ENCODE results near the gene FAR1. TPM values are rescaled to one million over a fixed set of nuclear protein-coding genes. Genes with fewer than 3 reads are reported as not detected.
"Not testable (repeated sequence)": the region's sequence is repeated elsewhere in the genome, so short reads cannot be mapped to it uniquely, and the experiment has no call there.

The FAR1 gene
- total and polyA plus RNA-seq, 11 donors, result 10.9 to 50.2 (median 30.7) TPM

DNA sequence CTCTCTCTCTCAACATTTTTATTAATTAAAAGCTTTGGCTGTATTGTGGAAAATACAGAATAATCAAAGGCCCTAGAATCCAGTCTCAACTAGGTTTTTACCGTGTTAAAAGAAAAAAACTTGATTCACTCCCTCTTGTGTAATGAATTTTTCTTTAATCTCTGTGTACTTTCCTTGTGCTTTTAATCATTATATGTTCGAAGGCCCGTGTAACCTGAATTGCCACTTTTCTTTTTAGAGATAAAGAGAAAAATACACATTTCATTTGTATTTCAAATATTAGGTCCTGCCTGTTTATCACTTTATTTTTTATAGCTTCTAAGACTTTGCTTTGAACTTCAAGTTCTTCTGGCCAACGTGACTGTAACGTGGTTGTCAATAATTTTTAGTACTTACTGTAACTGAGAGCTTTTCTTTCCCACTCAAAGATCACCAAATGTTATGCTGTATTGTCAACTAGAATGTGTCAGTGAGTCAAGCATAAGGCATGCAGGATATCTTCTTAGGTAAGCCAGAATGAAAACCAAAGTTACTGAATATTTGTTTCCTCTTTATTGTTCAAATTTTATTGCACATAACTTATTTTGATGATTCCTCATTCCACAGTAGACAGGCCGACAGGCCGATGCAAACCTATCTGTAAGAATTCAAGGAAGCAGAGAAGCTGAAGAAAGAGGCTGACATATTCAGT lies 23.3 kb upstream of the FAR1 start:
- intact Hi-C loops (cut with DNase I), result no loop called here
- no peak for ATAC-seq

DNA sequence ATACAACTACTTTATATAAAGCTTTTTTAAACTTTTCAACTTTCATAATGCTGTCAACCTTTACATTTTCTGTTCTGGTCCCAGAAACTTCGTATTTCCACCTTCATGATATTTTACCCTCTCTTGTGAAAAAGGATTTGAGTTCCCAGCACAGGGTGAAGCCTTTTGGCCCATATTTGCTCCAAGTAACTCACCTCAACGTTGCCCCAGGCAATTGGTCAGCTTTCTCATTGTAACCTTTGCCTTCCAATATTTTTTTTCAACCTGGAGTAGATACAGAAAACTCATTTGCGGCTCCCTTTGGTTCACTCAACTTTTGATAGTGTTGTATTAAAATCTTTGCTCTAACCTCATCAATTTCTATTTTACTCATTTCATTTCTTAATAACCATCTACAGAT lies 21.1 kb upstream of the FAR1 start:
- WGBS, 4 donors, result 69 to 78% (median 74%) methylated on average over 3 of the region's 3 CpGs
- DNase-seq, result no peak
- H3K36me3 ChIP-seq, result no peaks in the 10 kb centered on the region

More for the DNA sequence above, 23.3 kb upstream of the FAR1 start:
- Histone ChIP-seq H3K27me3 (peaks cover 0 to 19% (median 0%) of the 10 kb centered on the region in 9 donors), H3K4me1 (no peaks in the 10 kb centered on the region), H3K36me3 (no peaks in the 10 kb centered on the region), H3K27ac (no peak overlapping the region), H3K9me3 (no peaks in the 10 kb centered on the region), H3K4me3 (no peak overlapping the region)
- TF ChIP-seq POLR2A (IDR thresholded peaks at IDR 0.05), result no peak
- TF ChIP-seq, protein P1, sequence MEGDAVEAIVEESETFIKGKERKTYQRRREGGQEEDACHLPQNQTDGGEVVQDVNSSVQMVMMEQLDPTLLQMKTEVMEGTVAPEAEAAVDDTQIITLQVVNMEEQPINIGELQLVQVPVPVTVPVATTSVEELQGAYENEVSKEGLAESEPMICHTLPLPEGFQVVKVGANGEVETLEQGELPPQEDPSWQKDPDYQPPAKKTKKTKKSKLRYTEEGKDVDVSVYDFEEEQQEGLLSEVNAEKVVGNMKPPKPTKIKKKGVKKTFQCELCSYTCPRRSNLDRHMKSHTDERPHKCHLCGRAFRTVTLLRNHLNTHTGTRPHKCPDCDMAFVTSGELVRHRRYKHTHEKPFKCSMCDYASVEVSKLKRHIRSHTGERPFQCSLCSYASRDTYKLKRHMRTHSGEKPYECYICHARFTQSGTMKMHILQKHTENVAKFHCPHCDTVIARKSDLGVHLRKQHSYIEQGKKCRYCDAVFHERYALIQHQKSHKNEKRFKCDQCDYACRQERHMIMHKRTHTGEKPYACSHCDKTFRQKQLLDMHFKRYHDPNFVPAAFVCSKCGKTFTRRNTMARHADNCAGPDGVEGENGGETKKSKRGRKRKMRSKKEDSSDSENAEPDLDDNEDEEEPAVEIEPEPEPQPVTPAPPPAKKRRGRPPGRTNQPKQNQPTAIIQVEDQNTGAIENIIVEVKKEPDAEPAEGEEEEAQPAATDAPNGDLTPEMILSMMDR (IDR thresholded peaks at IDR 0.05), result no peak
- WGBS, 4 donors, result 83 to 86% (median 85%) methylated on average over 7 of the region's 7 CpGs
- DNase-seq, result no peak

DNA sequence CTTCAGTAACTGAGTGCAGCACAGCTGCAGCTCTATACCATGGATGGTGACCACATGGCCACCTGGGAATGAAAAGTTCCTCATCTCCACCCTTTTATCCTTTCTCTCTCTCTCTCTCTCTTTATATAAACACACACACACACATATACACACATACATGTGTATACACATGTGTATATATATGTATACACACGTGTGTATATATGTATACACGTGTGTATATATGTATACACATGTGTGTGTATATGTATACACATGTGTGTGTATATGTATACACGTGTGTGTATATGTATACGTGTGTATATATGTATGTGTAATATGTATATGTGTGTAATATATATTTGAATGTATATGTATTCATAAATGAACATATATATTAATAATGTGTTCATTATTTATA lies 18.8 kb upstream of the FAR1 start:
- ATAC-seq (no peak), DNase-seq (no peak)
- Histone ChIP-seq H3K4me1 (no peaks in the 10 kb centered on the region), H3K4me3 (no peak overlapping the region), H3K27me3 (peaks cover 0 to 7% (median 0%) of the 10 kb centered on the region in 9 donors), H3K27ac (no peak overlapping the region), H3K9me3 (no peaks in the 10 kb centered on the region), H3K36me3 (no peaks in the 10 kb centered on the region)
- TF ChIP-seq, protein P1 (IDR thresholded peaks at IDR 0.05), result no peak
- no peak for TF ChIP-seq POLR2A (IDR thresholded peaks at IDR 0.05)
- 53 to 84% (median 81%) methylated on average over 4 of the region's 4 CpGs for WGBS, 4 donors
- intact Hi-C loops (cut with DNase I), result no loop called here

More for the DNA sequence above, 21.1 kb upstream of the FAR1 start:
- Histone ChIP-seq H3K9me3 (no peaks in the 10 kb centered on the region), H3K27ac (no peak overlapping the region), H3K4me3 (no peak overlapping the region), H3K4me1 (no peaks in the 10 kb centered on the region), H3K27me3 (peaks cover 0 to 16% (median 0%) of the 10 kb centered on the region in 9 donors)
- ATAC-seq, result no peak
- intact Hi-C loops (cut with DNase I), result no loop called here
- TF ChIP-seq, protein P1 (IDR thresholded peaks at IDR 0.05), result no peak
- TF ChIP-seq POLR2A (IDR thresholded peaks at IDR 0.05), result no peak

DNA sequence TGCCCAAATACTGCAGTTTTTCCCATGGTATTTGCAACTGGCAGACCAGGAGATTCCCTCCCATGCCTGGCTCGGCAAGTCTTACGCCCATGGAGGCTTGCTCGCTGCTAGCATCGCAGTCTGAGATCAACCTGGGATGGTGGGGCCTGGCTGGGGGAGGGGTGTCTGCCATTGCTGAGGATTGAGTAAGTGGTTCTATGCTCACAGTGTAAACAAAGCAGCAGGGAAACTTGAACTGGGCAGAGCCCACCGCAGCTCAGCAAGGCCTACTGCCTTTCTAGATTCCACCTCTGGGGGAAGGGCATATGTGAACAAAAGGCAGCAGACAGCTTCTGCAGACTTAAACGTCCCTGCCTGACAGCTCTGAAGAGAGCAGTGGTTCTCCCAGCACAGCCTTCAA lies 17.0 kb upstream of the FAR1 start:
- H3K36me3 ChIP-seq; DNase-seq; H3K27ac ChIP-seq; H3K4me1 ChIP-seq; intact Hi-C loops (cut with DNase I); H3K9me3 ChIP-seq; H3K27me3 ChIP-seq; ATAC-seq; H3K4me3 ChIP-seq: not testable (repeated sequence)
- 71 to 76% (median 75%) methylated on average over 6 of the region's 6 CpGs for WGBS, 4 donors
